Measurements from ENCODE around the gene ASB6.
"Not testable (repeated sequence)": the region's sequence is repeated elsewhere in the genome, so short reads cannot be mapped to it uniquely, and the experiment has no call there.

Gene ASB6

GRCh38 chr9:129666575-129666974, 24.6 kb upstream of the ASB6 start:
- no peak for DNase-seq

DNA sequence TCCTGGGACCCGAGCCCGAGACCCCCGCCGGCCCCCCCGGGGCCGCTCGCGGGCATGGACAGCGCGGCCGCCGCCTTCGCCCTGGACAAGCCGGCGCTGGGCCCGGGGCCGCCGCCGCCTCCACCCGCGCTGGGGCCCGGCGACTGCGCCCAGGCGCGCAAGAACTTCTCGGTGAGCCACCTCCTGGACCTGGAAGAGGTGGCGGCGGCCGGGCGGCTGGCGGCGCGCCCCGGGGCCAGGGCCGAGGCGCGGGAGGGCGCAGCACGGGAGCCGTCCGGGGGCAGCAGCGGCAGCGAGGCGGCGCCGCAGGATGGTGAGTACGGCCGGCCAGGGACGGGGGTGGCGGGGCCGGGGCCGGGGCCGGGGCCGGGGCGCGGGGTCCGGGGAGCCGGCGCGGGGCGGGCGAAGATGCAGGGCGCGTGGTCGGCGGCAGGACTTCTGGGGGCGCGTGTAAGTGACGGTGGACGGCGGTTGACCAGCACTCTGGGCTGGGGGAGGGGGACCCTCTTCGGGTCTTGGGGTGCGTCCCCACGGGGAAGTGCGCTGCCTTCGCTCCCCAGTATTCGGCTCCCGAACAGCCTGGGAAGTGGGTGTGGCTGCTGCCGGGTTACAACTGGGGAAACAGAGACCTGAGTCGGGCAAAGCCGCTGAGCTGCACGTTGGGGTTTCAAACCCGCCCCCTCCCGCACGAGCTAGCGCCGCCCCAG, 24.0 kb upstream of the ASB6 start:
- DNase-seq, result no peak

- no peak for DNase-seq
Measured at GRCh38 chr9:129665389-129665775, 23.4 kb upstream of the ASB6 start, which contains the start of gene PRRX2. Gene PRRX2, plus strand, starts transcription at chr9:129665647. Its CDS starts 221 bp downstream, at chr9:129665868.

DNA sequence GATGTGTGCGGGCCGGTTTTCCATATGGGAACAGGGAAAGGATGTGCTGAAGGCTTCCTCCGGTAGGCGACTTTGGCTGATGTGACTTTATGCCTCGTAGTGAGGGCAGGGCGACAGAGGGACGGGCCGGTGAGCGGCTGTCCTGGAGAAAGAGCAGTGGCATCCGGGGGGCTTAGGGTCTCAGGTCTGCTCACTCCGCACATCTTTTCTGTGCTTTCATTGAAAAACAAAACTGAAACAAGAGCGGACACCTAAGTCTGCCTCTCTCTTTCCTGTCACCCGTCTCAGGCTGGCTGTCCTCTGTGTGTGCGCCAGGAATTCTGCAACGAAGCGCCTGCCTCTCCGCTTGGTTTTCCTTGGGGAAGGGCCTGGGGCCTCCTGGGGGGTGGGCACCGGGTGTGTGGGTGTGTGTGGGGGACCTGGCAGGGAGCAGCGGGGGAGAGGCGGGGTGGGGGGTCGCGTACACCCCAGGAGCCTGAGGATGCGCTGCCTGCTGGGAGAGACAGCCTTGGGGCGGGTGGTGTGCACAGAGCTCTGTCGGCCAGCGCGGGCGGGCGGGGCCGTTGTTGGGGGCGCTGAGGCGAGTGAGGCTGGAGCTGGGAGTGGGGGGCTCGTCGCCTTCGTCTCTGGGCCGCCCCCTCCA, 22.9 kb upstream of the ASB6 start:
- no peak for DNase-seq

- not testable (repeated sequence) for DNase-seq
Measured at GRCh38 chr9:129662239-129662638, 20.3 kb upstream of the ASB6 start.

GRCh38 chr9:129661029-129661428, 19.1 kb upstream of the ASB6 start:
- DNase-seq, result no peak

DNA sequence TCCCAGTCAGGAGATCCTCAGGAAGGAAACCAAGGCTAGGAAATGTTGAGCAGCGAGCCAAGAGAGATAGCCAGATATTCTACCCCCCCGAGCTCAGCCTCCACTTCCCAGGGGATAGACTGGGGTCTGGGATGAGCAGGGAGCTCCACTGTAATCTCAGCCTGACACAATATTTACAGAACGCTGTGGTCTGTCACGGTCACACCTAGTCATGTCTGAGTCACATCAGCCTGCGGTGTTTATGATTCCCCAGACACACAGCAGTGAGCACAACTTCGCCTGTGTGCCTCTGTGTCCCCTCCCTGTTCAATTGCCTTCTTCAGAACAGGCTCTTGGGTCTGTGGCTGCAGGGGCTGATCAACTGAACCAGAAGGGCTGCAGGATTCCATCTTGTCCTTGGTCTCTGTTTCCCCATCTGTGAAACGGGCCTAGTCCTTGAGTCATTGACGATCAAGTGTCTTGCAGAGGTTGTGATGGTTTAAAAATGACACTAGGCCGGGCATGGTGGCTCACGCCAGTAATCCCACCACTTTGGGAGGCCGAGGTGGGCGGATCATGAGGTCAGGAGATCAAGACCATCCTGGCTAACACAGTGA, 14.9 kb upstream of the ASB6 start:
- no peak for DNase-seq

- no peak for DNase-seq
Measured at GRCh38 chr9:129655696-129656095, 13.7 kb upstream of the ASB6 start.

DNA sequence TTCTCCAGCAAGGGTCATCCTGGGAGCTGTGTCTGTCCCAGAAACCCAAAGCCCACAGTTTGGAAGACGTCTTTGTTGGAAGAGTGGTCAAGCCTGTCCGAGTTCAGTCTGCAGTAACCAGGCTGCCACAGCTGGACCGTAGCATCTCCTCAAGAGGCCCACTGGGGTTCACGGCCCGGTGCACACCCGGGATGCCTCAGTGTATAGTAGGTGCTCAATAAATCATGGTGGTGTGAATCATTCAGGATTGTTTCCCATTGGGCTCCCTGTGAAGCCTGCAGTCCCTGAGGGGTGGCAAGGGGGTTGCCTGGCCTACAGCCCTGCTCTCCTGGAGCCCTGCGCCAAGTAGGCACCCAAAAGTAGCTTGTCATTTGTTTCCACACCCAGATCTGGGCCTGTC, 13.2 kb upstream of the ASB6 start:
- no peak for DNase-seq

DNA sequence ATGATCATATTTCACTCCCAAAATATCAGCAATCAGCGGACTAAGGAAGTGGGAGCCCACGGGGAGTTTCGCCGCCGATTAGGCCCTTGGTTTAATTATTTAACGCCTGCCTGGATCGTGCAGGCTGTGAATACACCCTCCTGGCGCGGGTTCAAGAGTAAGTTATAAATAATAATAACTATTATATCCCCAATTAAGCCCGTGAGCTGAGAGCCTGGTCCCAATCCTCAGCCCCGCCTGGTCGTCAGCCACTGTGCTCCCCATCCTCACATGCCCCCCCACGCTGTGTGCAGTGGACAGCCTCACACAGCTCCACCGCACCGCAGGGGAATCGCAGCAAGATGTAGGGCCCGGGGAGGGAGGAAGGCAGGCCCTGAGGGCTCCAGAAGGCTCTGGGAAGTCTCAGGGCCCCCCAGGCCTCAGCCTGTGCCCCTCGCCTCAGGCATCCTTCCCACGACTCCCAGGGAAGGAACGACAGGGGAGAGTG, 12.6 kb upstream of the ASB6 start:
- no peak for DNase-seq

DNA sequence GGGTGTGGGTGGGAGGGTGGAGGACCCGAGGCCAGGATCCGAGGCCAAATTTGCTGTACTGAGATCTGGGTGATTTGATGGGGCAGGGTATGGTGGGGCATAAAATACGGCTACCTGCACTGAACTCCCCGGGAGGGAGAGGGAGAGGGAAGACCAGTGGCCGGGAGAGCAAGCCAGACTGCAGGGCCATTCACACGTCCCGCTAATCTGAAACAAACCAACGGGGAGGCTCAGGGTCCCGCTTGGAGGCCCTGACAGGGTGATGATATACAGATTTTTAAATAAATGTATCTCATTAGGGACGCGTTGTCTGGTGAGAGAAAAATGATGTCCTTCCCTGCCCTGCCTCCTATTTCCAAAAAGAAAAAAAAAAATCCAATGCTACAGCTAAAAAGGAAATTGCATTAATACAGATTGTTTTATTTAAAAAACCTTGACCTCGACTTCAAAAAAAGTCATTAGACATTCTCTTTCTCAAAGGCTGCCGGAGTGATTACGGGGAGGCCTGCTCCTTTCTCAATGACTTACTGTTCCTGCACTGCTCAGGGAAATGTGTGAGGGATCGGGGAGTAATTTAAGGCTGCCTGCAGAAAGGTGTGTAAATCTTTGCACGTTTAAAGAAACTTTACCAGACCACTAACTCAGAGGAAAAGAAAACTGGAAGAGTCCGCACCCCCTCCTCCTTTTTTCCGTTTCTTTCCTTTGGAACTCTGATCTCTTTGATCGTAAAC, 12.0 kb upstream of the ASB6 start:
- no peak for DNase-seq

- no peak for DNase-seq
Measured at GRCh38 chr9:129650680-129651235, 8.8 kb upstream of the ASB6 start.

DNA sequence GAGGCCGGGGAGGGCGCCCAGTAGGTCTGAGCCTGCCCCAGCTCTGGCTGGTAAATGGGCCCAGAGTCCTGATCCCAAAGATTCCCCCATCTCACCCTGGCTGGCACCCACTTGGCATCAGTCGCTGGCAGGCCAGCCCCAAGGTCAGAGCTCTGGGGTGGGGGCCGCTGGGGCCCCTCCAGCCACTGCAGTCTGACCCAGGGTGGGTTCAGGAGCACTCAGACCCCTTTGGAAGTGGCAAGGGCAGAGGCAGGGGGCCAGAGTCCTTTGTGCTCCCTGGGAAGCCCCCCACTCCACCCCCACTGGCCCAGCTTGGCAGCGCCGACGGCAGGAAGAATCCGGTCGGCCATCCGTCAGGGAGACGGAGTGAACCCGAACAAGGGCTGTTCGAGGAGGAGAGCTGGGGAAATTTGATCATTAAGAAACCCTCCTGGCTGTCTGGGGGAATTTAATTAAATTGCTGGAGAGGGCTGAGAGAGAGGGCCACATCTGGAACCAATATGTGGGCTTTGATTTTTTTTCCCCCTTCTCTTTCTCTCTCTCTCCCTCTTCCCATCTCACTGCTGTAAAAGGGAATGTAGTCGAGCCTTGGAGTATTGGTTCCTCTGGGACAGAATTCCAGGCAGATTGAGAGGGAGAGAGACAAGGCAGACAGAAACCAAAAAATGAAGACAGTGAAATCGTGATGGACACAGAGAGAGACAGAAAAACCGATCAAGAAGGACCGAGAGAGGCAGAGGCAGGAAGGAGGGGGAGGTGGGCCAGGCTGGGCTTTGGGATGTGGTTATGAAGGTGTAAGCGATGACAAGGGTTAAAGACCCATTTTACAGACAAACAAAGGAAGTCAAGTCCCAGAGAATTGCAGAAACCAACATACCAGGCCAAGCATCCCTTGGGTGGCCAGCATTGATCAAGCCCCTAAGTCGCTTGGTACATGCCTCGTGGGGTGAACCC, 8.1 kb upstream of the ASB6 start:
- DNase-seq, result no peak

- no peak for DNase-seq
Measured at GRCh38 chr9:129648764-129649115, 6.8 kb upstream of the ASB6 start.

- no peak for DNase-seq
Measured at GRCh38 chr9:129648092-129648763, 6.3 kb upstream of the ASB6 start.

- no peak for DNase-seq
Measured at GRCh38 chr9:129647635-129648034, 5.7 kb upstream of the ASB6 start.

DNA sequence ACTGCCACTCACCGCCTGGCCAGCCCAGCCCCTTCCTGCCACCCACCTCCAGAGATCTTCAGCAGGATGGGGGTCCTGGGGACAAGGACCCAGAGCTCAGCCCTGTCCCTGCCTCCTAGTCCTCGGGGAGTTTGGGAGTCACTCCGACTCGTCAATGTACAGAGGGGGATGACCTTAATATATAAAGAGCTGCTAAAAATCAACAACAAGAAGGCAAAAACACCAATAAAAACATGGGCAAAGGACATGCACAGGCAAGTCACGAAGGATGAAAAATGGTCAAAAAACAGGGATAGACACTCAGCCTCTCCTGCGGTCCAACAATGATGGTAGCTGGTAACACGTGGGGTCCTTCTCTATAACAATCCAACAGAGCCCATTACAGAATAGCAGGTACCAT, 4.7 kb upstream of the ASB6 start:
- DNase-seq, result no peak

DNA sequence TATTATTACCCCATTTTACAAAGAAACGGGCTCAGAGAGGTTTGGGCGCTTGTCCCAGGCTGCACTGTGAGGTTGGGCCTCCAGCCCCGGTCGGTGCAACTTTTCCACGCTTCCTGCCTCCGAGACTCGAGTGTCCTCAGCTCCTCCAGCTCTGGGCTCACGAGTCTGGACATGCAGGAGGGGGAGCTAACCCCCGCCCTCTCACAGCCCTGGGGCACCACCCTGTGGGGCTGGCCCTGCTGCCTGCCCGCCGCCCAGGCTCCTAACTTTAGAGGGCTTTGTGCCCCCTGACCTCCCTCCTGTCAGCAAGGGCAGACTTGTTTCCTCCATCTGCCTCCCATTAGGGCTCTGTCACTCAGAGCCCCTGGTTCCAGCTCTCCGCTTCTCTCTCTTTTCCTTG, 4.3 kb upstream of the ASB6 start:
- no peak for DNase-seq

DNA sequence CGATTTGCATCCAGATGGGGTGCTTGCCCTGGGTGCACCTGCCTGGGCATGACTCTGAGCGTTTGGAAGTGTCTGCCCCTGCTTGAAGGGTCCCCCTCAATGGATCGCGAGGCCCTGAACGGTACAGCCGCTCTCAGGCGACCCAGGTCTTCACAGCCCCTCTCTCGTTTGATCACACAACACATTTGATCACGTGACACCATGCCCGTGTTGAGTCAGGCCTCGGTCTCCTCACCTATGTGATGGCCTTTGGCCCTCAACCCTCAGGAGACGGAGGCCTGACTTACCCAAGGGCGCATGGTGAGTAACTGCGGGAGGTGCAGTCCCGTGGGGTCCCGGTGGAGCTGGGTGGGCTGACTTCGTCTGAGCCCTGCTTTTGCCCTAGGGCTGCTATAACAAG, 3.0 kb upstream of the ASB6 start:
- DNase-seq, result no peak

DNA sequence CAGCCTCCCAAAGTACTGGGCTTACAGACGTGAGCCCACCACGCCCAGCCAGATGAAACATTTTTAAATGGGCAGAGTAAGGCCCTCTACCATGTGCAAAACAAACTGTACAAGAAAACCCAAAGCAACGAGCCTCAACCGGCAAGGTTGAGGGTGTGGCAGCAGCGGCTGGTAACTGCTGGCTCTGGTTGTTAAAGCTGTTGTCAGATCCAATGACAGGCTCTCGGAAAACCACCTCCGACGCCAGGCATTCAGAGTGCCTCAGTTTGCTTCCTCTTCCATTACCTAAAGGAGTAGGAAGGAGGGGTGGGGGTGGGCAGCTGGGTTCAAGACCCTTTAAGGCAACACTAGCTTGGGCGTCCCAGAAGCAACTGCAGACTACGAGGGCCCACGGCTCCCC, 2.4 kb upstream of the ASB6 start:
- no peak for DNase-seq

DNA sequence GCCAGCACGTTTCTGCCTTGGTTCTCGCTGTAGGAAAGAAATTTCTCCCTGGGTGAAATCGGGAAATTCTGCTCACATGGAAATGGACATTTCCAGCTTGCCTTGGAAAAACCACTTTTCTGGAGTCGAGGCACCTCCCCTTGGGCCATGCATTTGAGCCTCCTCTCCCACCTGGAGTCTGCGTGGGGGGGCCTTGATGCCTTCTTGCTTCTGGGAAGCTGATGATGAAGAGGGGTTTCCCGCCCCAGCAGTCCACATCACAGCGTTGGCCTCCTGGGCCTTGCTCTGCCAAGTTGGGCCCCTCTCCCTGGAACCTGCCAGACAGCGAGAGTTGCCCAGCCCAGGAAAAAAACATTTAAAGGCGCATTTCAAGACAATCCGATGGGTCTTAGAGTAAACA, 1.8 kb upstream of the ASB6 start:
- no peak for DNase-seq

Measured in effector CD4-positive, alpha-beta T cell (primary cell).